ENCODE results near the gene ADH1A.

ADH1A gene

DNA sequence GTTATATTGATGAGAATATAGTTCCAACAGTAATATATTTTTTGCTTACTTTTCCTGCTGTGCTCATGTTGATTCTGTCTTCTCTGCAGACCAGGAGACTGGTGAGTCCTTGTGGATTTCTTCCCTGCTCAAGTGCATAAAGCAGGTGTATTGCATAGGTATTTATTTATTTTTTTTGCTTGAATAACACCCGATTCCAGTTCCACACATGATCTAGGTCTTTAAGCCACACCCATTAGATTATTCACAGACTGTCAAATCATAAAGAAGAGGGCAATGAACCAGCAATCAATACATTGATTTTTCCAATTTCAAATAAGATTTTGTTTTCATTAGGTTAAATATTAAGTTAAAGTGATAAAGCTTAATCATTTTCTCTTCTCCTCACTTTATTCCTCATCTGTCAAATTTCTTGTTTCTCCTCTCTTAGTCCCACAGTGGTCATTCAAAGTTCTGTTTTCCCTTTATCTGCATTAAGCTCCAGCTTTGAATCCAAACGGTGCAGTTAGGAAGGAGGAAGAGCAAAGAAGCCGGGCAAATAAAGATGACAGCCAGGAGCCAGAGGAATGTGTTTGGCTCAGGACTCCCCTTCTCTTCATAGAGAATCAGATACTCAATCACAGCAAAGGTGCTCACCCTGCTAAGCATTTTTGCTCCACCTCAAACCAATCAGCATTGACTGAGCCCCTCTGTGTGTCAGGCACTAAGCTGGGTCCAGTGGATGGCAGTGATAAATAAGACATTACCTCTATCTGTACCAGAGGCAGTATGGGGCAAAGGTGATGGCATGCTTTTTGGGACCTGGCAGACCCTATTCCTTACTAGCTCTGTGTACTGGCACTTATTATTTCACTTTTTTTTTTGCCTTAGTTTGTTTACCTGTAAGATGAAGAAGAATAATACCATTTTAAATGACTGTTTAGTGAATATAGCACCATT lies at the start of gene ADH1A:
TSS of gene ADH1A (minus strand) at position 138 of the 939 bp plus-strand sequence. CDS start at position 67, 71 bp downstream.
- POLR2A ChIA-PET: no interaction called here
- Histone ChIP-seq H3K36me3 (ENCODE audit: control insufficient read depth in 2 of 2, insufficient read depth in 1 of 2, low read length in 2 of 2) (no peaks in the 10 kb centered on the region), H3K4me1 (ENCODE audit: control insufficient read depth, insufficient read depth, low read length) (no peaks in the 10 kb centered on the region), H3K27ac (ENCODE audit: extremely low read depth, low read depth, low read length) (no peak within 1 kb of the TSS), H3K9me3 (ENCODE audit: control insufficient read depth, insufficient read depth, low read depth, low read length) (no peaks in the 10 kb centered on the region), H3K4me3 (ENCODE audit: low read depth, low read length) (no peak within 1 kb of the TSS)
- CTCF ChIA-PET: no interaction called here
- TF ChIP-seq ZNF561 (tag by site-specific recombination; IDR thresholded peaks at IDR 0.05; ENCODE audit: borderline replicate concordance): no peak
- TF ChIP-seq ZNF76 (tag by site-specific recombination; IDR thresholded peaks at IDR 0.05; ENCODE audit: borderline replicate concordance, low read depth): no peak
- TF ChIP-seq ZNF184 (tag by site-specific recombination; IDR thresholded peaks at IDR 0.05): no peak
- TF ChIP-seq TCF7L2 (IDR thresholded peaks at IDR 0.05; ENCODE audit: borderline replicate concordance, low read depth, low read length): no peak
- TF ChIP-seq, protein P1, sequence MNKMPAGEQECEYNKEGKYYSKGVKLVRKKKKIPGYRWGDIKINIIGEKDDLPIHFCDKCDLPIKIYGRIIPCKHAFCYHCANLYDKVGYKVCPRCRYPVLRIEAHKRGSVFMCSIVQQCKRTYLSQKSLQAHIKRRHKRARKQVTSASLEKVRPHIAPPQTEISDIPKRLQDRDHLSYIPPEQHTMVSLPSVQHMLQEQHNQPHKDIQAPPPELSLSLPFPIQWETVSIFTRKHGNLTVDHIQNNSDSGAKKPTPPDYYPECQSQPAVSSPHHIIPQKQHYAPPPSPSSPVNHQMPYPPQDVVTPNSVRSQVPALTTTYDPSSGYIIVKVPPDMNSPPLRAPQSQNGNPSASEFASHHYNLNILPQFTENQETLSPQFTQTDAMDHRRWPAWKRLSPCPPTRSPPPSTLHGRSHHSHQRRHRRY (tag by site-specific recombination; IDR thresholded peaks at IDR 0.05): no peak
- TF ChIP-seq ZNF701 (tag by site-specific recombination; IDR thresholded peaks at IDR 0.05): no peak
- no peak for TF ChIP-seq ZNF830 (tag by site-specific recombination; IDR thresholded peaks at IDR 0.05; ENCODE audit: low read depth)
- TF ChIP-seq ZFP3 (tag by site-specific recombination; IDR thresholded peaks at IDR 0.05; ENCODE audit: low read depth): no peak
- TF ChIP-seq, protein P2, sequence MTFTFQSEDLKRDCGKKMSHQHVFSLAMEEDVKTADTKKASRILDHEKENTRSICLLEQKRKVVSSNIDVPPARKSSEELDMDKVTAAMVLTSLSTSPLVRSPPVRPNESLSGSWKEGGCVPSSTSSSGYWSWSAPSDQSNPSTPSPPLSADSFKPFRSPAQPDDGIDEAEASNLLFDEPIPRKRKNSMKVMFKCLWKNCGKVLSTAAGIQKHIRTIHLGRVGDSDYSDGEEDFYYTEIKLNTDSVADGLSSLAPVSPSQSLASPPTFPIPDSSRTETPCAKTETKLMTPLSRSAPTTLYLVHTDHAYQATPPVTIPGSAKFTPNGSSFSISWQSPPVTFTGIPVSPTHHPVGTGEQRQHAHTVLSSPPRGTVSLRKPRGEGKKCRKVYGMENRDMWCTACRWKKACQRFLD (tag by site-specific recombination; IDR thresholded peaks at IDR 0.05): no peak
- TF ChIP-seq MEIS1 (CRISPR knock-in tag; IDR thresholded peaks at IDR 0.05; ENCODE audit: borderline replicate concordance): no peak
- no peak for TF ChIP-seq ZNF677 (tag by site-specific recombination; IDR thresholded peaks at IDR 0.05)
- no peak for TF ChIP-seq ZNF292 (tag by site-specific recombination; IDR thresholded peaks at IDR 0.05; ENCODE audit: borderline replicate concordance, low read depth)
- no peak for TF ChIP-seq ZNF169 (tag by site-specific recombination; IDR thresholded peaks at IDR 0.05)
- no peak for TF ChIP-seq ZNF335 (tag by site-specific recombination; conservative IDR thresholded peaks at IDR 0.05)
- TF ChIP-seq BCL11B (tag by site-specific recombination; IDR thresholded peaks at IDR 0.05; ENCODE audit: low read depth): no peak
- TF ChIP-seq MZF1 (tag by site-specific recombination; IDR thresholded peaks at IDR 0.05; ENCODE audit: borderline replicate concordance): no peak
- TF ChIP-seq ZNF623 (tag by site-specific recombination; IDR thresholded peaks at IDR 0.05): no peak
- TF ChIP-seq, protein P3, sequence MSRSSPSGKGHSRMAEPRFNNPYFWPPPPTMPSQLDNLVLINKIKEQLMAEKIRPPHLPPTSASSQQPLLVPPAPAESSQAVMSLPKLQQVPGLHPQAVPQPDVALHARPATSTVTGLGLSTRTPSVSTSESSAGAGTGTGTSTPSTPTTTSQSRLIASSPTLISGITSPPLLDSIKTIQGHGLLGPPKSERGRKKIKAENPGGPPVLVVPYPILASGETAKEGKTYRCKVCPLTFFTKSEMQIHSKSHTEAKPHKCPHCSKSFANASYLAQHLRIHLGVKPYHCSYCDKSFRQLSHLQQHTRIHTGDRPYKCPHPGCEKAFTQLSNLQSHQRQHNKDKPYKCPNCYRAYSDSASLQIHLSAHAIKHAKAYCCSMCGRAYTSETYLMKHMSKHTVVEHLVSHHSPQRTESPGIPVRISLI (tag by site-specific recombination; IDR thresholded peaks at IDR 0.05): no peak
- TF ChIP-seq ZNF223 (tag by site-specific recombination; IDR thresholded peaks at IDR 0.05): no peak

DNA sequence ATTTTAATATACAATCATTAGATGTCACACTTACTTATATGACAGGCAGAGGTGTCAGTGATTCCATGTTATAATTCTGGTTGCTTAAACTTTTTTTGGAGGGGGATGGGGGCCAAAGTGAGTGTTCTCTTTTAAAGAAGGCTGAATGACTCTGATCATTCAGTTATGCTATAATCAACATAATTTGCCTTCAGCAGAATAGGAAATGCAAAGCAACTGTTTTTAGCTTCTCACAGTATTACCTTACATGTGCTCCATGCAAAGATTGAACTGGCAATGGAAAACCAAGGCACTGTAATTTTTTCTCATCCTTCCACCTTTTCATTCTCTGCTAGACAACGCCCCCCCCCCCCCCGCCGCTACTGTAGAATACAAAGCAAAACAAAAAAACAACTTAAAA lies 48.4 kb upstream of the ADH1A start:
- Histone ChIP-seq H3K27ac (ENCODE audit: extremely low read depth, low read depth, low read length) (no peak overlapping the region), H3K4me1 (ENCODE audit: control insufficient read depth, insufficient read depth, low read length) (no peaks in the 10 kb centered on the region)
- TF ChIP-seq, protein P4, sequence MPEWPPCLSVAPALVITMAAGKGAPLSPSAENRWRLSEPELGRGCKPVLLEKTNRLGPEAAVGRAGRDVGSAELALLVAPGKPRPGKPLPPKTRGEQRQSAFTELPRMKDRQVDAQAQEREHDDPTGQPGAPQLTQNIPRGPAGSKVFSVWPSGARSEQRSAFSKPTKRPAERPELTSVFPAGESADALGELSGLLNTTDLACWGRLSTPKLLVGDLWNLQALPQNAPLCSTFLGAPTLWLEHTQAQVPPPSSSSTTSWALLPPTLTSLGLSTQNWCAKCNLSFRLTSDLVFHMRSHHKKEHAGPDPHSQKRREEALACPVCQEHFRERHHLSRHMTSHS (tag by site-specific recombination; IDR thresholded peaks at IDR 0.05): no peak
- TF ChIP-seq, protein P5, sequence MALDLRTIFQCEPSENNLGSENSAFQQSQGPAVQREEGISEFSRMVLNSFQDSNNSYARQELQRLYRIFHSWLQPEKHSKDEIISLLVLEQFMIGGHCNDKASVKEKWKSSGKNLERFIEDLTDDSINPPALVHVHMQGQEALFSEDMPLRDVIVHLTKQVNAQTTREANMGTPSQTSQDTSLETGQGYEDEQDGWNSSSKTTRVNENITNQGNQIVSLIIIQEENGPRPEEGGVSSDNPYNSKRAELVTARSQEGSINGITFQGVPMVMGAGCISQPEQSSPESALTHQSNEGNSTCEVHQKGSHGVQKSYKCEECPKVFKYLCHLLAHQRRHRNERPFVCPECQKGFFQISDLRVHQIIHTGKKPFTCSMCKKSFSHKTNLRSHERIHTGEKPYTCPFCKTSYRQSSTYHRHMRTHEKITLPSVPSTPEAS (tag by site-specific recombination; IDR thresholded peaks at IDR 0.05): no peak
- TF ChIP-seq GLIS1 (tag by site-specific recombination; IDR thresholded peaks at IDR 0.05): no peak
- TF ChIP-seq ZNF175 (tag by site-specific recombination; IDR thresholded peaks at IDR 0.05): no peak
- TF ChIP-seq ZNF416 (tag by site-specific recombination; IDR thresholded peaks at IDR 0.05): no peak
- TF ChIP-seq, protein P6, sequence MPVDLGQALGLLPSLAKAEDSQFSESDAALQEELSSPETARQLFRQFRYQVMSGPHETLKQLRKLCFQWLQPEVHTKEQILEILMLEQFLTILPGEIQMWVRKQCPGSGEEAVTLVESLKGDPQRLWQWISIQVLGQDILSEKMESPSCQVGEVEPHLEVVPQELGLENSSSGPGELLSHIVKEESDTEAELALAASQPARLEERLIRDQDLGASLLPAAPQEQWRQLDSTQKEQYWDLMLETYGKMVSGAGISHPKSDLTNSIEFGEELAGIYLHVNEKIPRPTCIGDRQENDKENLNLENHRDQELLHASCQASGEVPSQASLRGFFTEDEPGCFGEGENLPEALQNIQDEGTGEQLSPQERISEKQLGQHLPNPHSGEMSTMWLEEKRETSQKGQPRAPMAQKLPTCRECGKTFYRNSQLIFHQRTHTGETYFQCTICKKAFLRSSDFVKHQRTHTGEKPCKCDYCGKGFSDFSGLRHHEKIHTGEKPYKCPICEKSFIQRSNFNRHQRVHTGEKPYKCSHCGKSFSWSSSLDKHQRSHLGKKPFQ (tag by site-specific recombination; IDR thresholded peaks at IDR 0.05): no peak

More for the DNA sequence above, 48.4 kb upstream of the ADH1A start:
- Histone ChIP-seq H3K36me3 (ENCODE audit: control insufficient read depth in 2 of 2, insufficient read depth in 1 of 2, low read length in 2 of 2) (no peaks in the 10 kb centered on the region), H3K9me3 (ENCODE audit: control insufficient read depth, insufficient read depth, low read depth, low read length) (no peaks in the 10 kb centered on the region), H3K4me3 (ENCODE audit: low read depth, low read length) (no peak overlapping the region)
- ChIA-PET POLR2A (no interaction called here), CTCF (no interaction called here)

Data from HEK293 (cell line).